Loucy (cell line): Measurements from ENCODE around the gene UNC5A.

ENCODE experiments used
- EZH2phosphoT487 ChIP-seq: fragments of 200-600 bp; IDR thresholded peaks from 2 replicates; pipeline ENCODE4 v1.6.1; 2018; ENCODE audit warnings: antibody characterized with exemption, mild to moderate bottlenecking, moderate library complexity, borderline replicate concordance
- TF ChIP-seq, protein P1 (sequence below): fragments of 200-600 bp; sonication (generic); conservative IDR thresholded peaks from 2 replicates; pipeline ENCODE4 v1.5.1; 2014; ENCODE audit warnings: mild to moderate bottlenecking, antibody characterized with exemption, low read length

DNA sequence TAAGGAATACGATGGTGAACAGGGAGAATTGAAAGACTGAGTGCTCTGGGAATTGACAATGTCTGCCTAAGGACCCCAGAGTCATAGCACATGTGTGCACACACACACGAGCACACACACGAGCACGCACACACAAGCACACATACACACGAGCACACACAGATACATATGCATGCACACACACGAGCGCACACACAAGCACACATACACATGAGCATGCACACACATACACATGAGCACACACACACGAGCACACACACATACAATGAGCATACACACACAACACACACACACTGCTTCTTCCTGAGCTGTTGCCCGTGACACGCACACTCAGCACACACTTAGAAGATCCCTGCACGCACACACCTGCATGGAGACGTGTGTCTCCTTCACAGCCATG is 10.9 kb upstream of the UNC5A start:
- TF ChIP-seq, protein P1, sequence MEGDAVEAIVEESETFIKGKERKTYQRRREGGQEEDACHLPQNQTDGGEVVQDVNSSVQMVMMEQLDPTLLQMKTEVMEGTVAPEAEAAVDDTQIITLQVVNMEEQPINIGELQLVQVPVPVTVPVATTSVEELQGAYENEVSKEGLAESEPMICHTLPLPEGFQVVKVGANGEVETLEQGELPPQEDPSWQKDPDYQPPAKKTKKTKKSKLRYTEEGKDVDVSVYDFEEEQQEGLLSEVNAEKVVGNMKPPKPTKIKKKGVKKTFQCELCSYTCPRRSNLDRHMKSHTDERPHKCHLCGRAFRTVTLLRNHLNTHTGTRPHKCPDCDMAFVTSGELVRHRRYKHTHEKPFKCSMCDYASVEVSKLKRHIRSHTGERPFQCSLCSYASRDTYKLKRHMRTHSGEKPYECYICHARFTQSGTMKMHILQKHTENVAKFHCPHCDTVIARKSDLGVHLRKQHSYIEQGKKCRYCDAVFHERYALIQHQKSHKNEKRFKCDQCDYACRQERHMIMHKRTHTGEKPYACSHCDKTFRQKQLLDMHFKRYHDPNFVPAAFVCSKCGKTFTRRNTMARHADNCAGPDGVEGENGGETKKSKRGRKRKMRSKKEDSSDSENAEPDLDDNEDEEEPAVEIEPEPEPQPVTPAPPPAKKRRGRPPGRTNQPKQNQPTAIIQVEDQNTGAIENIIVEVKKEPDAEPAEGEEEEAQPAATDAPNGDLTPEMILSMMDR, result no peak
- no peak for TF ChIP-seq EZH2phosphoT487
